HFFc6 (cell line): ENCODE measurements around the gene STARD4. TPM values are rescaled to one million over a fixed set of nuclear protein-coding genes. Genes with fewer than 3 reads are reported as not detected.
A peak's percentile ranks its signal among the peaks of the same experiment; 100 is the strongest.

ENCODE experiments used
- DNase-seq: peaks from one replicate; pipeline ENCODE4 v3.0.0-alpha.2; 2018
- H3K27ac Mint-ChIP-seq: 2 replicates; pipeline ENCODE4 v1.8.0; 2020; ENCODE audit warnings: mild to moderate bottlenecking, mixed read lengths
- H3K27me3 Mint-ChIP-seq: 2 replicates; pipeline ENCODE4 v1.8.0; 2021; ENCODE audit warnings: mild to moderate bottlenecking, moderate library complexity, mixed read lengths; ENCODE audit not compliant: insufficient read depth
- H3K36me3 Mint-ChIP-seq: 2 replicates; pipeline ENCODE4 v1.8.0; 2021; ENCODE audit warnings: low read depth, mixed read lengths
- H3K4me1 Mint-ChIP-seq: 2 replicates; pipeline ENCODE4 v1.8.0; 2020; ENCODE audit warnings: low read depth, mixed read lengths
- H3K4me3 Mint-ChIP-seq: 2 replicates; pipeline ENCODE4 v1.8.0; 2020; ENCODE audit warnings: mild to moderate bottlenecking, moderate library complexity, mixed read lengths
- H3K9me3 Mint-ChIP-seq: 2 replicates; pipeline ENCODE4 v1.8.0; 2020; ENCODE audit warnings: mild to moderate bottlenecking, mixed read lengths
- total RNA-seq, 6 experiments: library from RNA; stranded (reverse); fragmentation: NEBNext Ultra II Directional; extraction: Animal tissue kit (Norgen Biotek cat#: 25700); gene quantifications; 2 replicates in 1 of 6; 3 replicates in 5 of 6; pipeline ENCODE4 v1.2.3, GENCODE V29; 2021
- TF ChIP-seq, protein P1 (sequence below): fragments of 200-600 bp; sonication (generic); IDR thresholded peaks from 2 replicates; pipeline ENCODE4 v1.5.0; 2021; ENCODE audit warnings: antibody characterized with exemption, mild to moderate bottlenecking

STARD4 gene
- total RNA-seq, 6 experiments from 2014 or later, result 18.0 to 26.4 (median 24.4) TPM

DNA sequence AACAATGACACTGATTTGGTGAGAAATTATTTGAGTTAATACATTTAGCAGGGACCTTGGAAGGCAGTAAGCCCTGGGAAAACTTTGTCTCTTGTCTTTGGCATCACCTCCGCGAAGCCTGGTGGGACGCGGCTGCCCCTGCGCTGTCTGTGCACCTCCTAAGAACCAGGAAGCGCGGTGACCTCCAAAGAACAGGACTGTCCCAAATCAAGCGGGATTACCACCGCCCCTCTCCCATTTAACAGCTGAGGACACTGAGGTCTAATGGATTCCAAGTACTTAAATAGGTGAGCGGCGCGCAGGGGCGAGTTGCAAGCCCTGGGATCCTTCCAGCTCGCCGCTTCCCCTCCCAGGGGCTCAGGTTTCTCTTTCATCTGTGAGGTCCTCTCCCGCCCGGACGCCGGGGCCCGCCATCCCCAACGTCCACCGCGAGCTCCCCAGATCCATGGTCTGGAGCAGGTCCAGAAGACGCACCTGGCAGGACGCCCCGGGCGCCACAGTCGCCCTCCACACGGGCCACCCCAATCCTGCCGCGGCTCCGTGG, 432 bp downstream of the STARD4 start:
- H3K36me3 Mint-ChIP-seq, result no peaks in the 10 kb centered on the region
- no peaks in the 10 kb centered on the region for H3K27me3 Mint-ChIP-seq
- DNase-seq, result no peak
- TF ChIP-seq, protein P1, sequence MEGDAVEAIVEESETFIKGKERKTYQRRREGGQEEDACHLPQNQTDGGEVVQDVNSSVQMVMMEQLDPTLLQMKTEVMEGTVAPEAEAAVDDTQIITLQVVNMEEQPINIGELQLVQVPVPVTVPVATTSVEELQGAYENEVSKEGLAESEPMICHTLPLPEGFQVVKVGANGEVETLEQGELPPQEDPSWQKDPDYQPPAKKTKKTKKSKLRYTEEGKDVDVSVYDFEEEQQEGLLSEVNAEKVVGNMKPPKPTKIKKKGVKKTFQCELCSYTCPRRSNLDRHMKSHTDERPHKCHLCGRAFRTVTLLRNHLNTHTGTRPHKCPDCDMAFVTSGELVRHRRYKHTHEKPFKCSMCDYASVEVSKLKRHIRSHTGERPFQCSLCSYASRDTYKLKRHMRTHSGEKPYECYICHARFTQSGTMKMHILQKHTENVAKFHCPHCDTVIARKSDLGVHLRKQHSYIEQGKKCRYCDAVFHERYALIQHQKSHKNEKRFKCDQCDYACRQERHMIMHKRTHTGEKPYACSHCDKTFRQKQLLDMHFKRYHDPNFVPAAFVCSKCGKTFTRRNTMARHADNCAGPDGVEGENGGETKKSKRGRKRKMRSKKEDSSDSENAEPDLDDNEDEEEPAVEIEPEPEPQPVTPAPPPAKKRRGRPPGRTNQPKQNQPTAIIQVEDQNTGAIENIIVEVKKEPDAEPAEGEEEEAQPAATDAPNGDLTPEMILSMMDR, result no peak
- peak overlapping the region; percentile 87 for H3K27ac Mint-ChIP-seq
- peak overlapping the region; percentile 94 for H3K4me3 Mint-ChIP-seq
- H3K9me3 Mint-ChIP-seq, result no peaks in the 10 kb centered on the region
- H3K4me1 Mint-ChIP-seq, result peaks cover 47% of the 10 kb centered on the region

DNA sequence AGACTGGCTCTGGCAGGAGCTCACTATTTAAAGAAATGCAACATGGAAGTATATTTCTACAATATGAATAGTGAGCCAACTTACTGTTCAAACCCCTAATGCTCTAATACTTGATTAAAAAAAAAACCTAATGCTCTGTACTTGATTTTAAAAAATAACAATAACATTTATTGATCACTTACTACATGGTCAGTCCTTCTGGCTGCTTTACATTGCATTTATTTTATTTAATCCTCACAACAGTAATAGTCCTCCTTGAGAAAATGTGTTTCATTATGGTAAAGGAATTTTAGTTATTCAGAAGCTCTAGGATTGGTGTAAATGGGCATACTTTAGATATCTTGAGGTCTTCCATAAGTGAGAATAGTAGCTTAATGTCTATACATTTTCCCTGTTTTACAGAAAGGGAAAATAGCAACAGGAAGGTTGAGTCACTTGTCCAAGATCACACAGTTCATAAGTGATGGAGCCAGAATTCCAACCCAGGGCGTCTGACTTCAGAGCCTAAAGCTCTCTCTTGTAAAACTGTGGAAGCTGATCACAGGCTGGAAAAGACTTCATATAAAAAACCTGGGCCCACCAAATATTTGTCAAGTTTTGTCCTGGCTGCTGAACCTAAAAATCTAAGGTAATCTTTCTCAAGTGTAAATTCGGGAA, 1.0 kb downstream of the STARD4 start:
- TF ChIP-seq, protein P1, result no peak
- peak; percentile 17 for DNase-seq
- H3K4me1 Mint-ChIP-seq, result peaks cover 47% of the 10 kb centered on the region
- H3K27ac Mint-ChIP-seq, result peak overlapping the region; percentile 87
- no peaks in the 10 kb centered on the region for H3K27me3 Mint-ChIP-seq
- H3K36me3 Mint-ChIP-seq, result no peaks in the 10 kb centered on the region
- H3K4me3 Mint-ChIP-seq, result peak overlapping the region; percentile 94
- H3K9me3 Mint-ChIP-seq, result no peaks in the 10 kb centered on the region

DNA sequence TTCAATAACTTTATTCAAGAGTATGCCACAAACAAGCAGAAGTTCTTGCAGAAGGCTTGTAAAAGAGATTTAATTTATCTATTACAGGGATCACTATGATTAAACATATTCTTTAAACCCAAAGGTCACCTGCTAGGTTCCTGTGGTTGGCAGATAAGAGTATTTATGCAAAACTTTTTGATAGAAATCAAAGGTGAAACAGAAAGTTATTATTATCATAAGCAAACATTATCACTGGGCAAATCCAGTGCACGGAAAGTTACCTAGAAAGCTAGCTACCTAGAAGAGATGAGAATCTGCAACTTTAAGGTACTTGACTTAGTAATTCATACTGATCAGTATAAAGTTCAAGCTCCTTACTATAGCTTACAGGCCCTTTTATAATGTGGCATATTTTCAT, 3.2 kb downstream of the STARD4 start:
- Mint-ChIP-seq H3K4me1 (peaks cover 50% of the 10 kb centered on the region), H3K4me3 (no peak overlapping the region)

DNA sequence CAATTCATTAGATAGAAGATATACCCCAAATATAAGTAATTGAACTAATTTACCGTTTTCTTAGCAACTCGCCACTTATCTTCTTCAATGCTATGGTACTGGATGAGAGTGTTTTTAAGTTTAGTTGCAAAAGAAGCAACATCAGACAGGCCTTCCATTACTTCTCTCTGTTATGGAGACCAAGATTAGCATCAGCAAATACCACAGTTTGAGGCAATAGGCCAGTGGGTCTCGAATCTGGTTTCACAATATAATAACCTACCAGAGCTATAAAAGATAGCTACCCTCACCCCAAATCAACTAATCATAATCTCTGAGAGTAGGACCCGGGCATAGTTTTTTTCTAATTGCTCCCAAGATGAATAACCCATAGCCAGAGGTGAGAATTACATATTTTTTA, 5.1 kb downstream of the STARD4 start:
- Mint-ChIP-seq H3K27ac (no peak overlapping the region), H3K9me3 (no peaks in the 10 kb centered on the region), H3K36me3 (peaks cover 7% of the 10 kb centered on the region; the same call in 1 of the 2 replicates), H3K4me3 (no peak overlapping the region), H3K4me1 (peaks cover 52% of the 10 kb centered on the region), H3K27me3 (no peaks in the 10 kb centered on the region)
- TF ChIP-seq, protein P1, result no peak
- DNase-seq, result no peak

More for the DNA sequence above, 3.2 kb downstream of the STARD4 start:
- H3K9me3 Mint-ChIP-seq, result no peaks in the 10 kb centered on the region
- TF ChIP-seq, protein P1, result no peak
- DNase-seq, result no peak
- H3K27ac Mint-ChIP-seq, result no peak overlapping the region
- H3K27me3 Mint-ChIP-seq, result no peaks in the 10 kb centered on the region
- H3K36me3 Mint-ChIP-seq, result peaks cover 7% of the 10 kb centered on the region; the same call in 1 of the 2 replicates

DNA sequence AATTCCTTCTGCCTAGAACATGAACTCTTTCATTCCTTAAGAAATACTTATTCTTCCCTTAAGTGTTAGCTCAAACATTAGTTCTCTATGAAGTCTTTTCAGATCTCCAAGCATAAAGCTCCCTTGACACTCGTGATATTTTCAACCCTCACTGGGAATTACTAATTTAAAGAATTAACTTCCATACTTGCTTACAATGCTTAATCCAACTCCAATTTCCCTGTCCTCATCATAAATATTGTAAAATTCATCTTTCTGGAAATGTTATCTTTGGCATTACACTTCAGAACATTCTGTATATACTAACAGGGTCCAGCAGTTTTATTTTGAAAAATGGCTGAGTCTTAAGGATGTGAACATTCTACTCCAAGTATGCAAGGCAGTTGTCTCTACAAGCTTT, 7.2 kb downstream of the STARD4 start:
- Mint-ChIP-seq H3K27ac (no peak overlapping the region), H3K27me3 (no peaks in the 10 kb centered on the region), H3K4me1 (peaks cover 35% of the 10 kb centered on the region), H3K36me3 (peaks cover 13% of the 10 kb centered on the region; the same call in 1 of the 2 replicates), H3K4me3 (no peak overlapping the region), H3K9me3 (no peaks in the 10 kb centered on the region)
- TF ChIP-seq, protein P1, result no peak
- no peak for DNase-seq
